ENCODE data around the gene NAALADL1. TPM values are rescaled to one million over a fixed set of nuclear protein-coding genes. Genes with fewer than 3 reads are reported as not detected.

The NAALADL1 gene
- total and polyA plus RNA-seq, 7 donors, result 0.98 to 4.8 (median 1.6) TPM

DNA sequence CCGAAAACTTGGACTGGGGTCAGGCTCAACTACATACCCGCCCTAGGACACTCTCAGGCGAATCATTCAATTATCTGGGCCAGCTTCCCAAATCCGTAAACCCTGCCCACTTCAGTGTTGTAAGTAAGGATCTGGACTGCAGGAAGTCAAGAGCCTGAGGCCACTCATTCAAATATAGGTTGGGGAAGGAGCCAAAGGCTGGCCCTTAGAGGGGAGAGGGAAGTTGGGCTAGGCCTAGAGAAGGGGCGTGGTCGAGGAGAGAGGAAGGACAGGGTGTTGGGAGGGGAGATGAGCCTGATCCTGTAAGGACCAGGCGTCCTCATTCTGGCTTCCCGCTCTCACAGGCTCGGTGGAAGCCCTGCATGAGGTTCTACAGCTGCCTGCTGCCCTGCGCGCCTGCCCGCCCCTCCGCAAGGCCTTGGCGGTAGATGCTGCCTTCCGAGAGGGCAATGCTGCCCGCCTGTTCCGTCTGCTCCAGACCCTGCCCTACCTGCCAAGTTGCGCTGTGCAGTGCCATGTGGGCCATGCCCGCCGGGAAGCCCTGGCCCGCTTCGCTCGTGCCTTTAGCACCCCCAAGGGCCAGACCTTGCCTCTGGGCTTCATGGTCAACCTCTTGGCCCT, 14.4 kb downstream of the NAALADL1 start:
- Histone ChIP-seq H3K27me3 (ENCODE audit: insufficient read depth in 3 of 3, low read length in 2 of 3) (no peaks in the 10 kb centered on the region), H3K9me3 (no peaks in the 10 kb centered on the region), H3K4me1 (peaks cover 26% of the 10 kb centered on the region), H3K27ac (no peak overlapping the region), H3K4me3 (no peak overlapping the region), H3K36me3 (ENCODE audit: insufficient read depth in 1 of 2, low read depth in 1 of 2) (peaks cover 0 to 26% of the 10 kb centered on the region in 2 donors)
- WGBS, 3 donors, result 87 to 89% (median 88%) methylated on average over 13 to 23 of the region's 23 CpGs
- TF ChIP-seq, protein P1, sequence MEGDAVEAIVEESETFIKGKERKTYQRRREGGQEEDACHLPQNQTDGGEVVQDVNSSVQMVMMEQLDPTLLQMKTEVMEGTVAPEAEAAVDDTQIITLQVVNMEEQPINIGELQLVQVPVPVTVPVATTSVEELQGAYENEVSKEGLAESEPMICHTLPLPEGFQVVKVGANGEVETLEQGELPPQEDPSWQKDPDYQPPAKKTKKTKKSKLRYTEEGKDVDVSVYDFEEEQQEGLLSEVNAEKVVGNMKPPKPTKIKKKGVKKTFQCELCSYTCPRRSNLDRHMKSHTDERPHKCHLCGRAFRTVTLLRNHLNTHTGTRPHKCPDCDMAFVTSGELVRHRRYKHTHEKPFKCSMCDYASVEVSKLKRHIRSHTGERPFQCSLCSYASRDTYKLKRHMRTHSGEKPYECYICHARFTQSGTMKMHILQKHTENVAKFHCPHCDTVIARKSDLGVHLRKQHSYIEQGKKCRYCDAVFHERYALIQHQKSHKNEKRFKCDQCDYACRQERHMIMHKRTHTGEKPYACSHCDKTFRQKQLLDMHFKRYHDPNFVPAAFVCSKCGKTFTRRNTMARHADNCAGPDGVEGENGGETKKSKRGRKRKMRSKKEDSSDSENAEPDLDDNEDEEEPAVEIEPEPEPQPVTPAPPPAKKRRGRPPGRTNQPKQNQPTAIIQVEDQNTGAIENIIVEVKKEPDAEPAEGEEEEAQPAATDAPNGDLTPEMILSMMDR (IDR thresholded peaks at IDR 0.05), result no peak
- no peak for ATAC-seq
- peak; percentile 33 to 63 for DNase-seq
- intact Hi-C loops (cut with DNase I), result loop anchor here (5.0 kb wide), 1 partner anchor 38 kb away; the partner anchor contains the start of genes CDCA5 (in 2 of the 2) and ZFPL1 (in 2 of the 2)

DNA sequence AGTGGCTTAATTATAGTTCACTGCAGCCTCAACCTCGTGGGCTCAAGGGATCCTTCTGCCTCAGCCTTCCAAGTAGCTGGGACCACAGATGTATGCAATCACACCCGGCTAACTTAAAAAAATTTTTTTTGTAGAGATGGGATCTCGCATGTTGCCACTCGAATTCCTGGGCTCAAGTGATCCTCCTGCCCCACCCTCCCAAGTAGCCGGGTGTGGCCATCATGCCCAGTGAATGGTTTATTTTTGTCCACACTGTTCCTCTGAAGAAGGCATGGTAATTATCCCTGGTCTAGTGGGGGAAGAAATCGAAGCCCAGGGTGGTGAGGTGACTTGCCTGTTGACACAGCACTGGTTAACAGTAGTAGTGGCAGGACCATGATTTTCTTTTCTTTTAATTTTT, 15.5 kb downstream of the NAALADL1 start:
- H3K36me3 ChIP-seq (ENCODE audit: insufficient read depth in 1 of 2, low read depth in 1 of 2), result peaks cover 6 to 35% of the 10 kb centered on the region in 2 donors
- TF ChIP-seq, protein P1 (IDR thresholded peaks at IDR 0.05), result no peak
- H3K27ac ChIP-seq, result no peak overlapping the region
- DNase-seq, result no peak
- ATAC-seq, result no peak
- intact Hi-C loops (cut with DNase I), result loop anchor here (5.0 kb wide), 1 partner anchor 39 kb away; the partner anchor contains the start of genes CDCA5 (in 2 of the 2) and ZFPL1 (in 2 of the 2)
- no peak overlapping the region for H3K4me3 ChIP-seq
- H3K27me3 ChIP-seq (ENCODE audit: insufficient read depth in 3 of 3, low read length in 2 of 3), result no peaks in the 10 kb centered on the region
- peaks cover 26% of the 10 kb centered on the region for H3K4me1 ChIP-seq
- WGBS, 3 donors, result 67 to 78% (median 77%) methylated on average over 6 of the region's 6 CpGs
- H3K9me3 ChIP-seq, result no peaks in the 10 kb centered on the region

DNA sequence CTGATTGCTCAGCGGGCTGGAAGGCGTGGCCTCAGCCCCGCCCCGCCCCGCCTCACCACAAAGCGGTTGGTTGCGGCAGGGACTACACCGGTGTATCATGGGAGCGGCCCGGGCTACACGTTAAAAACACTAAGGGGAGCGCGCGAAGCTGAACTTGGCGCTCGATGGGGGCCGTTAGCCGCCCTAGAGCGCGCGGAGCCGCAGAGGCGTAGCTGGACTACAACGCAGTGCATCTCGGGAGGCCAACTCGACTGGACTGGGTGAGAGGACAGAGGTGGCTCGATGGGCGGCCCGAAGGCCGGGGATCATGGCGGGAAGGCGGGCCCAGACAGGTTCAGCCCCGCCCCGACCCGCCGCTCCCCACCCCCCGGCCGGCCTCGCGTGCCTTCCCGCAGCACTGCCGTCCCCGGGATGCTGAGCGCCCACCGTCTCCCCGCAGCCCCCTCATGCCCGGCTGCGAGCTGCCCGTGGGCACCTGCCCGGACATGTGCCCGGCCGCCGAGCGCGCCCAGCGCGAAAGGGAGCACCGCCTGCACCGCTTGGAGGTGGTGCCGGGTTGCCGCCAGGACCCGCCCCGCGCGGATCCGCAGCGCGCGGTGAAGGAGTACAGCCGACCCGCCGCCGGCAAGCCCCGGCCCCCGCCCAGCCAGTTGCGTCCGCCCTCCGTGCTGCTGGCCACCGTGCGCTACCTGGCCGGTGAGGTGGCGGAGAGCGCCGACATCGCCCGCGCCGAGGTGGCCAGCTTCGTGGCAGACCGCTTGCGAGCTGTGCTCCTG, 17.3 kb downstream of the NAALADL1 start, which contains the start of gene SAC3D1:
TSS of gene SAC3D1 (plus strand) at position 364 of the 776 bp plus-strand sequence. CDS start at position 447, 83 bp downstream.
- Histone ChIP-seq H3K27ac (peak within 1 kb of the TSS; percentile 93), H3K27me3 (ENCODE audit: insufficient read depth in 3 of 3, low read length in 2 of 3) (no peaks in the 10 kb centered on the region), H3K36me3 (ENCODE audit: insufficient read depth in 1 of 2, low read depth in 1 of 2) (peaks cover 6 to 52% of the 10 kb centered on the region in 2 donors), H3K9me3 (no peaks in the 10 kb centered on the region), H3K4me3 (peak within 1 kb of the TSS; percentile 95), H3K4me1 (peaks cover 26% of the 10 kb centered on the region)
- TF ChIP-seq, protein P1 (IDR thresholded peaks at IDR 0.05), result no peak
- WGBS, 3 donors, result 0 to 2% (median 1%) methylated on average over 54 to 91 of the region's 91 CpGs
- ATAC-seq (peak; percentile 94 to 97 (median 94)), DNase-seq (peak; percentile 87 to 95)
- intact Hi-C loops (cut with DNase I), result loop anchor here (5.0 kb wide), 1 partner anchor 41 kb away; the partner anchor contains the start of genes CDCA5 (in 2 of the 2) and ZFPL1 (in 2 of the 2)

DNA sequence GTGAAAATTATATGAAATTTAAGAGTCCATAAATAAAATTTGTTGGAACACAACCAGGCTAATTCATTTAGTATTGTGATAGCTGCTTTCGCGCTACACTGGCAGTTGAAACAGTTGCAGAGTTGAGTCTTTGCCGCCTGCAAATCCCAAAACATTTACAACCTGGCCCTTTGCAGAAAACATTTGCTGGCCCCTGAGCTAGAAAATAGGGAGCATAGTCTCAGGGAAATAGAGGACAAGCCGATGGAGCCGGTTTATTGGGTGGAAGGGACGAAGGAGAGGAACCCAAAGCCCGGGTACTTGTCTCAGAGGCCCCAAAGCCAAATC, 17.9 kb downstream of the NAALADL1 start:
- no peaks in the 10 kb centered on the region for H3K27me3 ChIP-seq (ENCODE audit: insufficient read depth in 3 of 3, low read length in 2 of 3)
- H3K9me3 ChIP-seq, result no peaks in the 10 kb centered on the region
- TF ChIP-seq, protein P1 (IDR thresholded peaks at IDR 0.05), result no peak
- peaks cover 26% of the 10 kb centered on the region for H3K4me1 ChIP-seq
- WGBS, 3 donors, result 6 to 13% (median 8%) methylated on average over 7 of the region's 7 CpGs
- peak overlapping the region; percentile 95 for H3K4me3 ChIP-seq
- ATAC-seq, result peak in 1 of 4 donors; percentile 1
- H3K36me3 ChIP-seq (ENCODE audit: insufficient read depth in 1 of 2, low read depth in 1 of 2), result peaks cover 6 to 54% of the 10 kb centered on the region in 2 donors
- DNase-seq, result no peak
- intact Hi-C loops (cut with DNase I), result loop anchor here (5.0 kb wide), 1 partner anchor 42 kb away; the partner anchor contains the start of genes CDCA5 (in 2 of the 2) and ZFPL1 (in 2 of the 2)
- peak overlapping the region; percentile 93 for H3K27ac ChIP-seq
